ENCODE data around the gene KAZN. TPM values are rescaled to one million over a fixed set of nuclear protein-coding genes. Genes with fewer than 3 reads are reported as not detected.

KAZN gene
- total RNA-seq, 2 experiments from 2014 or later = 0.22 to 0.55 TPM

DNA sequence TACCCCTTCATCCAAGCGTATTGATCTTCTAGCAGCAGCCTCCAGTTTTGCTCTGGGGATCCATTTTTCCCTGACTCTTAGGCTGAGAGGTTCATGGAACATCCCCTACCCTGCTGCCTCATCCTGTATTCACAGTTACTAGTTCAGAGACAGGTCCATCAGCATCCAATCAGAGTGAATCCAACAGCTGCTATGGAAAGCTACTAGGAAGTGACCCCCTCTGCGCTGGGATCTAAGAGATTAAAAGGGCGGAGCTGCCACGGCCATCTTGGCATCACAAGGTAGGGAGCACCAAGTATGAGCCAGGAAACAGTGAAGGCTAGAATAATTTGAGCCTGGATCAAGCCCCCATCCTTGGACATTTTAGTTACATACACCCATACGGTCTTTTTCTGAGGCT, 32.5 kb downstream of the KAZN start:
- Histone ChIP-seq H3K4me3 (ENCODE audit: low read length) (no peak overlapping the region), H3K36me3 (ENCODE audit: insufficient read depth, low read length) (no peaks in the 10 kb centered on the region), H3K27ac (ENCODE audit: low read depth in 1 of 2, low read length in 2 of 2) (no peak overlapping the region), H3K4me1 (ENCODE audit: insufficient read depth, low read length) (no peaks in the 10 kb centered on the region), H3K9me3 (ENCODE audit: control insufficient read depth in 1 of 2, insufficient read depth in 1 of 2, low read length in 2 of 2) (no peaks in the 10 kb centered on the region), H3K27me3 (ENCODE audit: control insufficient read depth in 1 of 2, insufficient read depth in 2 of 2, low read length in 2 of 2) (no peaks in the 10 kb centered on the region)
- Mint-ChIP-seq H3K4me3 (no peak overlapping the region), H3K27me3 (peaks cover 5% of the 10 kb centered on the region), H3K4me1 (ENCODE audit: low read depth) (no peaks in the 10 kb centered on the region), H3K36me3 (ENCODE audit: low read depth) (no peaks in the 10 kb centered on the region), H3K9me3 (no peaks in the 10 kb centered on the region), H3K27ac (no peak overlapping the region)
- POLR2A ChIA-PET = no interaction called here
- ATAC-seq (ENCODE audit: poor library complexity) (no peak), DNase-seq (no peak)
- intact Hi-C loops (cut with DNase I, micrococcal nuclease) = no loop called here
- CTCF ChIA-PET = no interaction called here
- TF ChIP-seq, protein P1, sequence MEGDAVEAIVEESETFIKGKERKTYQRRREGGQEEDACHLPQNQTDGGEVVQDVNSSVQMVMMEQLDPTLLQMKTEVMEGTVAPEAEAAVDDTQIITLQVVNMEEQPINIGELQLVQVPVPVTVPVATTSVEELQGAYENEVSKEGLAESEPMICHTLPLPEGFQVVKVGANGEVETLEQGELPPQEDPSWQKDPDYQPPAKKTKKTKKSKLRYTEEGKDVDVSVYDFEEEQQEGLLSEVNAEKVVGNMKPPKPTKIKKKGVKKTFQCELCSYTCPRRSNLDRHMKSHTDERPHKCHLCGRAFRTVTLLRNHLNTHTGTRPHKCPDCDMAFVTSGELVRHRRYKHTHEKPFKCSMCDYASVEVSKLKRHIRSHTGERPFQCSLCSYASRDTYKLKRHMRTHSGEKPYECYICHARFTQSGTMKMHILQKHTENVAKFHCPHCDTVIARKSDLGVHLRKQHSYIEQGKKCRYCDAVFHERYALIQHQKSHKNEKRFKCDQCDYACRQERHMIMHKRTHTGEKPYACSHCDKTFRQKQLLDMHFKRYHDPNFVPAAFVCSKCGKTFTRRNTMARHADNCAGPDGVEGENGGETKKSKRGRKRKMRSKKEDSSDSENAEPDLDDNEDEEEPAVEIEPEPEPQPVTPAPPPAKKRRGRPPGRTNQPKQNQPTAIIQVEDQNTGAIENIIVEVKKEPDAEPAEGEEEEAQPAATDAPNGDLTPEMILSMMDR (IDR thresholded peaks at IDR 0.05) = no peak

DNA sequence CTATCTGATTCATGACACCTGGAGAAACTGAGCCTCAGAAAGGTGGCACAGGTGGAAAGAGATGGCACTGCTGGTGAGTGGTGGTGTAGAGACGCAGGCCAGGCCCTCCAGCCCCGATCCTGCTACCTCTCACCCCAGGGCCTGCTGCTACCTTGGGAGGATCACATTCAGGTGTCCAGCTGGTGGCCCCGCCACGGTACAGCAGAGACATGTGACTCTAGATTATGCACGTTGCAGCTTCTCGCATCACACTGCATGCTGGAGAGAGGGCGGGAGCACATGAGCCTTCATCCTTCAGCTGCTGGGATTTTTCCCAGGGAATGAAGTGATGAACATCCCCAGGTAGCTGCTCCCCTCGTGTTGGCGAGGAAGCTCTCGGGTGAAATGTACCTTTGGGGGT, 32.9 kb downstream of the KAZN start:
- POLR2A ChIA-PET = no interaction called here

DNA sequence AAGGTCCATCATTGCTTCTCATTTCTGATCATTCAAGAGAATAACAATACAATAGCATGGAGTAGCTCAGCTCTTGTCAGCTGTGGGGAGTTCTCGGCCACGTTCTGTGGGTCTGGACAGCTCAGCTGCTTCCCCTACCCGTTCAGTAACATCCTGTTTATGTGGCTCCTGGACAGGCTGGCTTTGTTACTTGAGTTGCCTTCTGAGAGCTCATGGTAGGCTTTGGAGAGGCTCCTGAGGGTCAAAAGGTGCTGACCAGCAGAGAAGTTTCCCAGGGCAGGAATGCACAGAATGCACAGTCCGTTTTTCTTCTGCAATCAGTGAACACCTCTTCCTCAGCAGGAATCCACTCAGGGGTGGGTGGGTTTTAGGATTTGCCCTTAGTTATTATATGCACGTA, 36.0 kb downstream of the KAZN start:
- no peak overlapping the region for H3K4me3 Mint-ChIP-seq
- H3K4me3 ChIP-seq (ENCODE audit: low read length) = no peak overlapping the region

More for the DNA sequence above, 32.9 kb downstream of the KAZN start:
- no peak overlapping the region for H3K4me3 ChIP-seq (ENCODE audit: low read length)
- no peaks in the 10 kb centered on the region for H3K27me3 ChIP-seq (ENCODE audit: control insufficient read depth in 1 of 2, insufficient read depth in 2 of 2, low read length in 2 of 2)
- TF ChIP-seq, protein P1 (IDR thresholded peaks at IDR 0.05) = no peak
- no peak overlapping the region for H3K4me3 Mint-ChIP-seq
- no peak overlapping the region for H3K27ac Mint-ChIP-seq
- no peaks in the 10 kb centered on the region for H3K4me1 Mint-ChIP-seq (ENCODE audit: low read depth)
- no peak overlapping the region for H3K27ac ChIP-seq (ENCODE audit: low read depth in 1 of 2, low read length in 2 of 2)
- no peaks in the 10 kb centered on the region for H3K9me3 Mint-ChIP-seq
- no peaks in the 10 kb centered on the region for H3K36me3 Mint-ChIP-seq (ENCODE audit: low read depth)
- H3K9me3 ChIP-seq (ENCODE audit: control insufficient read depth in 1 of 2, insufficient read depth in 1 of 2, low read length in 2 of 2) = no peaks in the 10 kb centered on the region
- CTCF ChIA-PET = no interaction called here
- ATAC-seq (ENCODE audit: poor library complexity) (no peak), DNase-seq (no peak)
- intact Hi-C loops (cut with DNase I, micrococcal nuclease) = no loop called here
- H3K27me3 Mint-ChIP-seq = peaks cover 5% of the 10 kb centered on the region
- no peaks in the 10 kb centered on the region for H3K36me3 ChIP-seq (ENCODE audit: insufficient read depth, low read length)
- H3K4me1 ChIP-seq (ENCODE audit: insufficient read depth, low read length) = no peaks in the 10 kb centered on the region

More for the DNA sequence above, 36.0 kb downstream of the KAZN start:
- POLR2A ChIA-PET = no interaction called here
- CTCF ChIA-PET = no interaction called here
- Mint-ChIP-seq H3K4me1 (ENCODE audit: low read depth) (no peaks in the 10 kb centered on the region), H3K27ac (no peak overlapping the region), H3K36me3 (ENCODE audit: low read depth) (no peaks in the 10 kb centered on the region), H3K27me3 (peaks cover 9% of the 10 kb centered on the region), H3K9me3 (no peaks in the 10 kb centered on the region)
- intact Hi-C loops (cut with DNase I, micrococcal nuclease) = no loop called here
- Histone ChIP-seq H3K9me3 (ENCODE audit: control insufficient read depth in 1 of 2, insufficient read depth in 1 of 2, low read length in 2 of 2) (peaks cover 0 to under 1% of the 10 kb centered on the region in 2 experiments), H3K27ac (ENCODE audit: low read depth in 1 of 2, low read length in 2 of 2) (no peak overlapping the region), H3K4me1 (ENCODE audit: insufficient read depth, low read length) (no peaks in the 10 kb centered on the region), H3K27me3 (ENCODE audit: control insufficient read depth in 1 of 2, insufficient read depth in 2 of 2, low read length in 2 of 2) (no peaks in the 10 kb centered on the region), H3K36me3 (ENCODE audit: insufficient read depth, low read length) (no peaks in the 10 kb centered on the region)
- TF ChIP-seq, protein P1 (IDR thresholded peaks at IDR 0.05) = no peak
- ATAC-seq (ENCODE audit: poor library complexity) (no peak), DNase-seq (no peak)

Measured in CD4-positive, alpha-beta T cell (primary cell).